SKM-1 treated with dmso at 0.1 percent for 144 hours (cell line): ENCODE measurements around the gene ARGLU1.
"Not testable (repeated sequence)": the region's sequence is repeated elsewhere in the genome, so short reads cannot be mapped to it uniquely, and the experiment has no call there.

Experiments used
- DNase-seq: peaks from one replicate; lab custom pipeline; 2025; ENCODE audit not compliant: unreplicated experiment; lab: John Stamatoyannopoulos, UW

ARGLU1 gene

GRCh38 chr13:106567474-106568298 lies at the start of gene ARGLU1:
ARGLU1 (minus strand) TSS chr13:106568137; CDS start chr13:106567919, 218 bp downstream.
- DNase-seq: peak; percentile 89

- DNase-seq: no peak
Measured at GRCh38 chr13:106617561-106617960, 49.6 kb upstream of the ARGLU1 start.

- no peak for DNase-seq
Measured at GRCh38 chr13:106616729-106617128, 48.8 kb upstream of the ARGLU1 start.

- DNase-seq: no peak
Measured at GRCh38 chr13:106614874-106615273, 46.9 kb upstream of the ARGLU1 start.

- DNase-seq: peak; percentile 53
Measured at GRCh38 chr13:106612688-106613087, 44.8 kb upstream of the ARGLU1 start.

- DNase-seq: no peak
Measured at GRCh38 chr13:106610486-106610885, 42.5 kb upstream of the ARGLU1 start.

GRCh38 chr13:106609116-106609515 lies 41.2 kb upstream of the ARGLU1 start:
- no peak for DNase-seq

GRCh38 chr13:106603546-106603945 lies 35.6 kb upstream of the ARGLU1 start:
- no peak for DNase-seq

- DNase-seq: no peak
Measured at GRCh38 chr13:106602178-106602577, 34.2 kb upstream of the ARGLU1 start.

GRCh38 chr13:106601489-106601888 lies 33.6 kb upstream of the ARGLU1 start:
- no peak for DNase-seq

- DNase-seq: not testable (repeated sequence)
Measured at GRCh38 chr13:106600798-106601135, 32.8 kb upstream of the ARGLU1 start.

GRCh38 chr13:106599875-106600797 lies 32.2 kb upstream of the ARGLU1 start:
- no peak for DNase-seq

- no peak for DNase-seq
Measured at GRCh38 chr13:106597749-106598395, 29.9 kb upstream of the ARGLU1 start.

- no peak for DNase-seq
Measured at GRCh38 chr13:106597186-106597585, 29.2 kb upstream of the ARGLU1 start.

- no peak for DNase-seq
Measured at GRCh38 chr13:106596275-106596937, 28.5 kb upstream of the ARGLU1 start.

- DNase-seq: no peak
Measured at GRCh38 chr13:106595625-106596024, 27.7 kb upstream of the ARGLU1 start.

- no peak for DNase-seq
Measured at GRCh38 chr13:106594980-106595379, 27.0 kb upstream of the ARGLU1 start.

- peak; percentile 19 for DNase-seq
Measured at GRCh38 chr13:106593132-106593531, 25.2 kb upstream of the ARGLU1 start.

- no peak for DNase-seq
Measured at GRCh38 chr13:106591299-106591698, 23.4 kb upstream of the ARGLU1 start.

- DNase-seq: no peak
Measured at GRCh38 chr13:106589716-106590115, 21.8 kb upstream of the ARGLU1 start.

GRCh38 chr13:106588367-106588766 lies 20.4 kb upstream of the ARGLU1 start:
- no peak for DNase-seq
